NT2/D1 (cell line): ENCODE results near the gene OASL.

ENCODE experiments used
- DNase-seq: peaks from one replicate; pipeline ENCODE4 v3.0.0-alpha.2; 2011; ENCODE audit warnings: low read depth, low spot score
- H3K27me3 ChIP-seq: 2 replicates; pipeline ENCODE4 v1.6.0; 2011; ENCODE audit warnings: mild to moderate bottlenecking; ENCODE audit not compliant: insufficient read length, insufficient read depth
- H3K36me3 ChIP-seq: 2 replicates; pipeline ENCODE4 v1.6.1; 2011; ENCODE audit warnings: mild to moderate bottlenecking, low read length, mixed read lengths; ENCODE audit not compliant: insufficient read depth, insufficient read length
- H3K4me1 ChIP-seq: 2 replicates; pipeline ENCODE4 v1.5.1; 2011; ENCODE audit not compliant: insufficient read depth, insufficient read length
- H3K4me3 ChIP-seq: 2 replicates; pipeline ENCODE4 v1.5.1; 2011; ENCODE audit warnings: low read depth; ENCODE audit not compliant: insufficient read length
- H3K9ac ChIP-seq: 2 replicates; pipeline ENCODE4 v1.6.0; 2011; ENCODE audit warnings: low read depth; ENCODE audit not compliant: insufficient read length
- H3K9me3 ChIP-seq: 2 replicates; pipeline ENCODE4 v1.5.1; 2011; ENCODE audit warnings: mild to moderate bottlenecking, low read length; ENCODE audit not compliant: insufficient read depth
- SUZ12 ChIP-seq: IDR thresholded peaks from 2 replicates; pipeline ENCODE4 v1.6.1; 2011; ENCODE audit not compliant: insufficient read length, insufficient read depth; ENCODE audit errors: extremely low read depth
- YY1 ChIP-seq: IDR thresholded peaks from 2 replicates; pipeline ENCODE4 v1.6.1; 2011; ENCODE audit not compliant: insufficient read length, insufficient read depth
- ZNF274 ChIP-seq: IDR thresholded peaks from 2 replicates; pipeline ENCODE4 v1.6.1; 2011; ENCODE audit warnings: mild to moderate bottlenecking, low read depth, low read length

OASL gene

DNA sequence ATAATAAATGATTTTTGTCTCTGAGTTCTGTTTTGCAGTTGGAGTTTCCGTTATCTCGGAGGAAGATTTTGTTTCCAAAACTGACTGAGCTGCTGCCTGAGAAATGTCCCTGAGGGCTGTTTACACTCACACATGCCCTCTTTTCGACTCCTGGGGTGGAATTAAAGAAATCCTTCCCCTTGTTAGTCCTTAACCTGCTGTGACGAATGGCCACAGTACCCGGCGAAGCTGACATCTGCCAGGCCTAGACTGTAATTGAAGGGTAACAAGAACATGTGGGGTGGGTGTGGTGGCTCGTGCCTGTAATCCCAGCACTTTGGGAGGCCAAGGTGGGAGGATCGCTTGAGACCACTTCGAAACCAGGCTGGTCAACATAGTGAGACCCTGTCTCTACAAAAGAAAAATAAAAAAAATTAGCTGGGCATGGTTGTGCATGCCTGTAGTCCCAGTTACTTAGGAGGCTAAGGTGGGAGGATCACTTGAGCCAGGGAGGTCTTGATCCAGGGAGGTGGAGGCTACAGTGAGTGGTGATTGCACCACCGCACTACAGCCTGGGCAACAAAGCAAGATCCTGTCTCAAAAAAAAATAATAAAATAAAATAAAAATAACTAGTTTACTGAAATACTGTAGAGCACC lies 8.4 kb downstream of the OASL start:
- no peak overlapping the region for H3K9ac ChIP-seq
- no peaks in the 10 kb centered on the region for H3K4me1 ChIP-seq
- no peak overlapping the region for H3K4me3 ChIP-seq
- no peaks in the 10 kb centered on the region for H3K27me3 ChIP-seq
- DNase-seq, result no peak
- no peaks in the 10 kb centered on the region for H3K36me3 ChIP-seq
- no peak for TF ChIP-seq ZNF274
- no peak for TF ChIP-seq YY1
- no peak for TF ChIP-seq SUZ12
- H3K9me3 ChIP-seq, result no peaks in the 10 kb centered on the region

DNA sequence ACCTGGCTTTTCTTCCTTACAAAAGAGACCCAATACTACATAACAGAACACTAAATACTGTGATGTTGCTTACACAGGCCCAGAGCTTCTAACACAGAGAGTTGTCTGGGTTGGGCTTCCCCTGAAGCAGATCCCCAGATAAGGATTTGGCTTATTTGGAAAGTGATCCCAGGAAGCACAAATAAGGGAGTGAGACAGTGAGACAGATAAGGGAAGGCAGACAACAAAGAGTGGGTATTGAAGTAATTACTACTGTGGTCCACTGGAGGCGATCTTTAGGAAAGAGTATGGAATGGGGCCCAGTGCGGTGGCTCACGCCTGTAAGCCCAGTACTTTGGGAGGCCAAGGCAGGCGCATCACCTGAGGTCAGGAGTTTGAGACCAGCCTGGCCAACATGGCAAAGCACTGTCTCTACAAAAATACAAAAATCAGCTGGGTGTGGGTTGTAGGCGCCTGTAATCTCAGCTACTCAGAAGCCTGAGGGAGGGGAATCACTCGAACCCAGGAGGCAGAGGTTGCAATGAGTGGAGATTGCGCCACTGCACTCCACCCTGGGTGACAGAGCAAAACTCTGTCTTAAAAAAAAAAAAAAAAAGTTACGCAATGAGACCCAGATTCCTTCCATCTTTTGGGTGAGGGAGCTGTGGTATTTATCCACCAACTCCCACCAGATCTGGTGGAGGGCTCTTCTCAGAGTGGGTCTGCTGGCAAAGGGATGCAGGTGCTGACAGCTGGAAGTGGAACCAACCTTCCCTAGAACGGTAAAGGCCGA lies 12.6 kb downstream of the OASL start:
- H3K9ac ChIP-seq, result no peak overlapping the region
- H3K27me3 ChIP-seq, result no peaks in the 10 kb centered on the region

DNA sequence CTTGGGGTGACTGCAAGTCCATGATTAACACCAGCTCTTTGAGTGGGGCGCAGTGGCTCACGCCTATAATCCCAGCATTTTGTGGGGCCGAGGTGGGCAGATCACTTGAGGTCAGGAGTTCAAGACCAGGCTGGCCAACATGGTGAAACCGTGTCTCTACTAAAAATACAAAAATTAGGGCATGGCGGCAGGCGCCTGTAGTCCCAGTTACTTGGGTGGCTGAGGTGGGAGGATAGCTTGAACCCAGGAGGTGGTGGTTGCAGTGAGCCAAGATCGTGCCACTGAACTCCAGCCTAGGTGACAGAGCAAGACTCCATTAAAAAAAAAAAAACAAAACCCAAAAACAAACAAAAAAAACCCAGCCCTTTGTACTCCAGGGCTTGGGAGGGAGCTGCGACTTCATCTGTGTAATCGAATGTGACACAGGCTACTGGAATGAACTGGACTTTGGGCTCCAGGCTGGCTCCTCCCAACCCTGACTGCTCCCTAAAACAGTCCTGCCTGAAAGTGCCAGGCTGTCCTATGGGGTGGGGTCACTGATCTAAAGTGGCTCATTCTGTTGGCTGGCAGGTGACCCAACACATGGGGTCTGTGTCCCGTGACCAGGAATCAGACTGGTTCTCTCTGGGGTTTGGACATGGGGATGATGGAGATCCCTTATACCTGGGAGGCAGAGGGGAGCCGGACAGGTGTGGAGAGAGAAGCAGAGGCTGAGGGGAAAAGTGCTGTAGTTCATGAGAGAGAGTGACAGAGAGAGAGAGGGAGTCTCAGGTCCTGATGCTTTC lies 13.4 kb downstream of the OASL start:
- TF ChIP-seq ZNF274 (no peak), YY1 (no peak), SUZ12 (no peak)
- Histone ChIP-seq H3K4me1 (no peaks in the 10 kb centered on the region), H3K9ac (no peak overlapping the region), H3K36me3 (no peaks in the 10 kb centered on the region), H3K4me3 (no peak overlapping the region), H3K27me3 (no peaks in the 10 kb centered on the region), H3K9me3 (no peaks in the 10 kb centered on the region)
- DNase-seq, result no peak

More for the DNA sequence above, 12.6 kb downstream of the OASL start:
- no peaks in the 10 kb centered on the region for H3K9me3 ChIP-seq
- no peaks in the 10 kb centered on the region for H3K36me3 ChIP-seq
- H3K4me3 ChIP-seq, result no peak overlapping the region
- no peaks in the 10 kb centered on the region for H3K4me1 ChIP-seq
- DNase-seq, result no peak
- TF ChIP-seq YY1, result no peak
- TF ChIP-seq SUZ12, result no peak
- TF ChIP-seq ZNF274, result no peak

DNA sequence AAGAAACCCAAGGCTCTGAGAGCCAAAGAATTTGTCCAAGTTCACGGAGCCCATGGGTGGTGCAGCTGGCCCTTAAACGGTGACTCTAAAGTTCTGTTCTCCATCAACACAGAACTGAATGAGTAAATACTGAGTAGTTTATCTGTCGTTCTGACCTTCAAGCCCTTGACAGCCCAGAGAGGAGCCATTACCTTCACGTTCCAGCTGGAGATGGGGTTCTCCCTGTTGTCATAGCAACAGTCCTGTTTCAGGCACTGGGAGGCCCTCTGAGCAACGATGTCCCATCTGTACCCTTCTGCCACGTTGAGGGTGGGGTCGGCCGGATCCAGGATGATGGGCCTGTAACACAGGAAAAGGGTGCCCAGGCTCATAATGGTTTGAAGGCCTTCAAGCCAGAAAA lies 15.2 kb downstream of the OASL start:
- Histone ChIP-seq H3K4me1 (no peaks in the 10 kb centered on the region), H3K9me3 (no peaks in the 10 kb centered on the region), H3K27me3 (no peaks in the 10 kb centered on the region), H3K4me3 (no peak overlapping the region), H3K36me3 (no peaks in the 10 kb centered on the region), H3K9ac (no peak overlapping the region)
- no peak for DNase-seq
- TF ChIP-seq SUZ12 (no peak), ZNF274 (no peak), YY1 (no peak)

DNA sequence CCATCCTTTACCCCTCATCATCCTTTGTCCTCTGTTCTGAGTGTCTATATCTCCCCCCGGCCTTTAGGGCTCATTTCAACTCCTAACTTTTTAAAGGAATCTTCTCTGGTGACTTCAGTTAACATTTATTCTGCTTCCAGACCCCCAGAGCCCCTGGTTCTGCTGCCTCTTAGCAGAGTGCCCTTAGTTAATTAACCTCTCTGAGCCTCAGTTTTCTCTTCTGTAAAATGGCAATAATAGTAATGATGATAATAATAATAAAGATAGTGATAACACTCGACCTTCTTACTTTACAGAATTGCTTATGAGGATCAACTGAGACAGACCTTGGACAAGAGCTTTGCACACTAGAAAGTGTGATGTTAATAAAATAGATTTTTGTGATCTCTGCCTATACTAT lies 16.3 kb downstream of the OASL start:
- H3K9me3 ChIP-seq, result no peaks in the 10 kb centered on the region
- no peaks in the 10 kb centered on the region for H3K4me1 ChIP-seq
- H3K27me3 ChIP-seq, result no peaks in the 10 kb centered on the region
- H3K36me3 ChIP-seq, result no peaks in the 10 kb centered on the region
- no peak for TF ChIP-seq SUZ12
- no peak for TF ChIP-seq YY1
- TF ChIP-seq ZNF274, result no peak
- no peak overlapping the region for H3K4me3 ChIP-seq
- no peak for DNase-seq
- no peak overlapping the region for H3K9ac ChIP-seq

DNA sequence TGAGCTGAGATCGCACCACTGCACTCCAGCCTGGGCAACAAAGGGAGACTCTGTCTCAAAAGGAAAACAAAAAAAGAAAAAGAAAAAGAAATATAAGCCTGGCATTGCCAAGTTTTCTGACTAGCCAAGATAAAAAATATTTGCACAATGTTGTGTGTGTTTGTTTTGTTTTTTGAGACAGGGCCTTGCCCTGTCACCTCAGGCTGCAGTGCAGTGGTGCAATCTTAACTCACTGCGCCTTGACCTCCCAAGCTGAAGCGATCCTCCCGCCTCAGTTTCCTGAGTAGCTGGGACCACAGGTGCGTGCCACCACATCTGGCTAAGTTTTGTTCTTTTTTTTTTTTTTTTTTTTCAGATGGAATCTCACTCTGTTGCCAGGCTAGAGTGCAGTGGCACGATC lies 17.3 kb downstream of the OASL start:
- H3K4me3 ChIP-seq, result no peak overlapping the region
- no peak overlapping the region for H3K9ac ChIP-seq
- TF ChIP-seq SUZ12 (no peak), ZNF274 (no peak), YY1 (no peak)
- H3K9me3 ChIP-seq, result no peaks in the 10 kb centered on the region
- DNase-seq, result no peak
- no peaks in the 10 kb centered on the region for H3K36me3 ChIP-seq
- no peaks in the 10 kb centered on the region for H3K27me3 ChIP-seq
- no peaks in the 10 kb centered on the region for H3K4me1 ChIP-seq

DNA sequence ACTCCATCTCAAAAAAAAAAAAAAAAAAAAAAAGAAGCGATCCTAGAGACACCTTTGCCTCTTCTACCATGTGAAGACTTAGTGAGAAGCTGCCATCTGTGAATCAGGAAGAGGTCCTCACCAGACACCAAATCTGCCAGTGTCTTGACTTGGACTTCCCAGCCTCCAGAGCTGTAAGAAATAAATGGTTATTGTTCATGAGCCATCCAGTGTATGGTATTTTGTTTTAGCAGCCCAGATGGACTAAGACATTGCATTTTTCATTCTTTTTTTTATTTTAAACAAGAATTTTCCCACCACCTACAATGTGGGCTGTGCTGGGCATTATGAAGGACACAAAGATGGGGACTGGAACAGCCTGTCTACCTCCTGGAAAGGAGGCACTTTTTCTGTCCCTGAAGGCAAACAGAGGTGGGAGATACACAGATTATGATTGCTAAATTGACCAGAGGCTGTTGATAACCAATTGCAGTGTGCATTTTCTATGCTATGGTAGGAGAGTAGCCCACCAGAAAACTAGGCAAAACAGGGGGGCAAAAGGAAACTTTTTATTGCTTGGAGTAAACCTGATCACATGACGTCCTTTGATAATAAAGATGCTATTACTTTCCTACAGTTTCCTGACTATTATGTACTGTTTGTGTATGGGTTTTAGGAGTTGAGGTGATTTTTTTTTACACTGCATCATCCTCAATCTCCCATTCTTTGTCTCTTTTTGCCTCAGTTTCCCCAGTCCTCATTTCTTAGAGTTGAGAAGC lies 20.0 kb downstream of the OASL start:
- Histone ChIP-seq H3K9ac (no peak overlapping the region), H3K27me3 (no peaks in the 10 kb centered on the region), H3K36me3 (peaks cover 7% of the 10 kb centered on the region), H3K4me1 (no peaks in the 10 kb centered on the region), H3K9me3 (no peaks in the 10 kb centered on the region), H3K4me3 (no peak overlapping the region)
- no peak for TF ChIP-seq ZNF274
- TF ChIP-seq SUZ12, result no peak
- TF ChIP-seq YY1, result no peak
- DNase-seq, result no peak
